PC-9 (cell line): ENCODE data around the gene CLCF1.

Source experiments
- CTCF ChIP-seq: fragments of 200-600 bp; sonication (generic); conservative IDR thresholded peaks from 2 replicates; pipeline ENCODE4 v1.6.1; 2017; ENCODE audit warnings: mixed run types, antibody characterized with exemption, mild to moderate bottlenecking, moderate library complexity
- EZH2 ChIP-seq: fragments of 200-600 bp; sonication (generic); IDR thresholded peaks from 2 replicates; pipeline ENCODE4 v1.8.0; 2017; ENCODE audit warnings: antibody characterized with exemption, low read depth

GRCh38 chr11:67316882-67317204 lies 56.6 kb downstream of the CLCF1 start:
- TF ChIP-seq CTCF (no peak), EZH2 (no peak)
